Measurements from ENCODE around the gene DLG1.

- TF ChIP-seq CTCF (IDR thresholded peaks at IDR 0.05) (no peak), POLR2A (IDR thresholded peaks at IDR 0.05) (no peak)
Observed at GRCh38 chr3:197010556-197011351, 287.7 kb downstream of the DLG1 start.
